ENCODE results near the gene FAM163B. TPM values are rescaled to one million over a fixed set of nuclear protein-coding genes. Genes with fewer than 3 reads are reported as not detected.
A peak's percentile ranks its signal among the peaks of the same experiment; 100 is the strongest.

Gene FAM163B
- total and polyA plus RNA-seq, 7 experiments from 2014 or later: not detected

DNA sequence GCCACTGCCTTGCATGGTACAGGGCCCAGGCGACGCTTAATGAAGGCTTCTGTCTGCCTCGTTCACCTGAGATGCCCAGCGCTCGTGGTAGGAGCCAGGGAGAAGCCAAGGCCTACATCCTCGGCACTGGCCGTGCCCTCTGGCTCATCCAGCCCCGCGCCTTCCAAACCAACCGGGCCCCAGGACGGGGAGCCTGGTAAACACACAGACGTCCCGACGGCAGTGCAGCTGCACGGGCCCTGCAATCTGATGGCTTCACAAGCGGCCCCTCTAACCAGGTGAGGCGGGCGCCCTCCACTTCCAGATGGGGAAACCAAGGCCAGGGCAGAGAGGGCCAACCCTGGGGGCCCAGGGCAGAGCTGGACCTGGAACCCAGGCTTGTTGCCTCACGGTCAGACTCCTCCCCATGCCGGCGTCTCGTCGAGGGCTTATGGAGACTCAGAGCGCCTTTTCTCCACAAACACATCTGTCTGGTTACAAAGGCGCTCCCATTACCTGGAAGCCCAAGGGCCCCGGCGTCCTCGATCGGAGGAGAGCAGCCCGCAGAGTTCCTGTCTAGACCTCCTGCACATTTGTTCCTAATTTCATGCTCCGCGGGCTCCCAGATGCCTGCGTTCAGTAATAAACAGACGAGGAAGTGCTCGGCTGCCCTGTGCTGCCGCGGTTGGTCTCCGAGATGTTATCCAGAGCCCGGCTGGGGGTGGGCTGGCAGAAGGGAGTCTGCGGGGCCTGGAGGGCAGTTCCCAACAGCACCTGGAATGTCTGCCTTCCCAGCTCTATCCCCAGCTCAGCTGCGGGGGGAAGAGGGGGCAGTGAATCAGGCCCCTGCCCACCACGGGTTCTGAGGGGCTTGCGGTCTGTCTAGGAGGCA is 23.5 kb downstream of the FAM163B start:
- Histone ChIP-seq H3K27me3 (ENCODE audit: control insufficient read depth in 2 of 2, insufficient read depth in 2 of 2, low read length in 2 of 2) (peaks cover 0 to 13% of the 10 kb centered on the region in 2 donors), H3K9me3 (ENCODE audit: control insufficient read depth in 2 of 3, low read length in 3 of 3) (no peaks in the 10 kb centered on the region), H3K4me3 (ENCODE audit: low read length) (no peak overlapping the region), H3K4me1 (ENCODE audit: control insufficient read depth in 2 of 2, insufficient read depth in 2 of 2, low read length in 2 of 2) (peaks cover 0 to 8% of the 10 kb centered on the region in 2 donors), H3K36me3 (ENCODE audit: control insufficient read depth in 2 of 3, insufficient read depth in 3 of 3, low read length in 3 of 3) (no peaks in the 10 kb centered on the region), H3K27ac (ENCODE audit: low read depth, low read length) (no peak overlapping the region)
- intact Hi-C loops (cut with micrococcal nuclease): no loop called here
- Mint-ChIP-seq H3K4me1 (peaks cover 0 to 10% (median 7%) of the 10 kb centered on the region in 7 donors), H3K4me3 (peak overlapping the region in 4 of 10 donors; percentile 15 to 54 (median 44)), H3K36me3 (peaks cover 0 to 4% (median 0%) of the 10 kb centered on the region in 5 donors), H3K9me3 (peaks cover 0 to 5% (median 0%) of the 10 kb centered on the region in 11 donors), H3K27ac (no peak overlapping the region), H3K27me3 (peaks cover 22 to 38% (median 31%) of the 10 kb centered on the region in 5 donors)
- DNase-seq (no peak), ATAC-seq (no peak)
- ChIA-PET POLR2A (no interaction called here), CTCF (no interaction called here)

DNA sequence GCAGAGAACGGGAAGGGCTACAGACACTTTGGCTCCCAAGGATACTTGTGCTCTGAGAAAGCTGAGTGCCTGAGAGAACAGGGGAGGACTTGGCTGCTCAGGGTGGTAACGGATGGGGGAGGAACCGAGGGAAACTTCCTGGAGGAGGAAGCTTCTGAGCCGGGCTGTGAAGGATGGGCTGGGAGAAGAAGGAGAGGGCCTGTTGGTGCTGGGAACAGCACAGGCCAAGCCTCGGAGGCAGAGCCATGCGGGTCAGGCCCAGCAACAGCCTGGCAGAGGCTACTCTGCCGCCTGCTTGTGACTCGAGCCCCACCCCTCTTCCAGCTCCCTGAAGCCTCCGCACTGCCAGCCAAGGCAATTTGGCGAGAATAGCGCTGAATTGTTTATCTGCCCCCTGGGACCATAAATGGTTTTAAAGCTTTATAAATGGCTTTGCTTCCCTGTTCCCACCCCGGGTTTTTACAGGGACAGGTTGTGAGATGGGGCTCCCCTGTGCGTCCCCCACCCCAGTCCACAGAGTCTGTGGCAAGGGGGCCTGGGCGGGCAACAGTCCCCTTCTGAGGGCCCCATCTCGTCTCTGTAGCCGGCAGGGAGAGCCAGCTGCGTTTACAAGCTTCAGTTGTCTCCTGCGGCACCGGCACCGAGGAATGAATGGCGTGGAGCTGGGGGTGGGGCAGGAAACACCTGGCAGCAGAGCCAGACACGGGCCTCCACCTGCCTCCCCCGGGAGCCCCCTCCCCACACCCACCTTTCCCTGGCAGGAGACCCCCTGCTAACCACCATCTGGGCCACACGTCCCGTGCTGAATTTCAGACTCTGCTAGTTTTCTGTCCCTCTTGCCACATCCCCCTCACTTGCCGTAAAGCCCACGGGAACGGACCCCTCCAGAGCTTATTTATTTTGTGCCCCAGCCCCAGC is 24.4 kb downstream of the FAM163B start:
- Histone ChIP-seq H3K27ac (ENCODE audit: low read depth, low read length) (no peak overlapping the region), H3K4me1 (ENCODE audit: control insufficient read depth in 2 of 2, insufficient read depth in 2 of 2, low read length in 2 of 2) (peaks cover 0 to 8% of the 10 kb centered on the region in 2 donors), H3K27me3 (ENCODE audit: control insufficient read depth in 2 of 2, insufficient read depth in 2 of 2, low read length in 2 of 2) (peaks cover 0 to 13% of the 10 kb centered on the region in 2 donors), H3K36me3 (ENCODE audit: control insufficient read depth in 2 of 3, insufficient read depth in 3 of 3, low read length in 3 of 3) (no peaks in the 10 kb centered on the region), H3K9me3 (ENCODE audit: control insufficient read depth in 2 of 3, low read length in 3 of 3) (no peaks in the 10 kb centered on the region), H3K4me3 (ENCODE audit: low read length) (no peak overlapping the region)
- peaks cover 26 to 47% (median 37%) of the 10 kb centered on the region in 5 donors for H3K27me3 Mint-ChIP-seq
- H3K4me3 Mint-ChIP-seq: peak overlapping the region in 5 of 10 donors; percentile 29 to 54 (median 40)
- no peak for ATAC-seq
- DNase-seq: peak in 1 of 9 donors; percentile 10
- peaks cover 0 to 4% (median 0%) of the 10 kb centered on the region in 5 donors for H3K36me3 Mint-ChIP-seq
- peak overlapping the region in 1 of 9 donors; percentile 9 for H3K27ac Mint-ChIP-seq
- POLR2A ChIA-PET: no interaction called here
- intact Hi-C loops (cut with micrococcal nuclease): no loop called here
- CTCF ChIA-PET: no interaction called here
- peaks cover 0 to 5% (median 0%) of the 10 kb centered on the region in 11 donors for H3K9me3 Mint-ChIP-seq
- peaks cover 0 to 10% (median 8%) of the 10 kb centered on the region in 7 donors for H3K4me1 Mint-ChIP-seq

DNA sequence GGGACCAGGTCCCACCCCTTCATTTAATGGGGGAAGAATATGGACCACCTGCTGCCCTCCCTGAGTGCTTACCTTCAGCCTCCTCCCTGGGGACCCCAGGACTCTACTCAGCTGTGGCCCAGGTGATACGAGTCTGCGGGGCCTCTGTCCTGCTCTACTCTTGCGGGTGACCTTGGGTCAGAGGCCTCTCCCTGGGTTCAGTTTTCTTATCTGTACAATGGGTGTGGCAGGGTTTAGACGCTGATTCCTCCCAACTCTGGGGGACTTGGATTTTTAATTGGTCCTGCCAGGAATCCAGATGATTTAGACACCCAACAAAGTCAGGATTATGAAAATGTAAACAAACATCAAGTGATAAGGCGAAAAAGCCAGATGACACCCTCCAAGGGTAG is 25.0 kb downstream of the FAM163B start:
- Mint-ChIP-seq H3K27ac (peak overlapping the region in 1 of 9 donors; percentile 19), H3K4me3 (peak overlapping the region in 3 of 10 donors; percentile 29 to 54 (median 30)), H3K27me3 (peaks cover 30 to 48% (median 37%) of the 10 kb centered on the region in 5 donors), H3K9me3 (peaks cover 0 to 5% (median 0%) of the 10 kb centered on the region in 11 donors), H3K36me3 (peaks cover 0 to 4% (median 0%) of the 10 kb centered on the region in 5 donors), H3K4me1 (peaks cover 0 to 10% (median 8%) of the 10 kb centered on the region in 7 donors)
- ChIA-PET CTCF (no interaction called here), POLR2A (no interaction called here)
- Histone ChIP-seq H3K4me1 (ENCODE audit: control insufficient read depth in 2 of 2, insufficient read depth in 2 of 2, low read length in 2 of 2) (peaks cover 0 to 8% of the 10 kb centered on the region in 2 donors), H3K27me3 (ENCODE audit: control insufficient read depth in 2 of 2, insufficient read depth in 2 of 2, low read length in 2 of 2) (peaks cover 0 to 13% of the 10 kb centered on the region in 2 donors), H3K27ac (ENCODE audit: low read depth, low read length) (no peak overlapping the region), H3K36me3 (ENCODE audit: control insufficient read depth in 2 of 3, insufficient read depth in 3 of 3, low read length in 3 of 3) (no peaks in the 10 kb centered on the region), H3K9me3 (ENCODE audit: control insufficient read depth in 2 of 3, low read length in 3 of 3) (no peaks in the 10 kb centered on the region), H3K4me3 (ENCODE audit: low read length) (no peak overlapping the region)
- no peak for DNase-seq
- intact Hi-C loops (cut with micrococcal nuclease): no loop called here
- no peak for ATAC-seq

DNA sequence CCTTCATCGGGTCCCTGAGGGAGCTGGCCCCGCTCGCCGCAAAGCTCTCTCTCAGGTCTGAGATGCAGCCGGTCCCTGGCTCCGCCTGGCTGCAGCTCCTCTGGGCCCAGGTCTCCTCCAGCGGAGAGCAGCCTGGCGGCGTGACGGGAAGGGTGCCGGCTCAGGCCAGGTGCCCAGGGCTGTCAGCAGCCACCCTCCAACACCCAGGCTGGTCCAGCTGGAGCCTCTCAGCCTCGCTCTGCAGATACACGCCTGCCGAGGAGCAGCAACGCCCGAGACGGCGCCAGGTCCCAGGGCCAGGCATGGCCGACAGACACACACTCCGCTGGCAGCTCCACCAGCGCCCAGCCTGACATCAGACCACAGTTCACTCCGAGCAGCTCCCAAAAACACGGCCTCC is 25.6 kb downstream of the FAM163B start:
- no peak for ATAC-seq
- no peak overlapping the region for H3K4me3 Mint-ChIP-seq
- peaks cover 0 to 4% (median 0%) of the 10 kb centered on the region in 11 donors for H3K9me3 Mint-ChIP-seq
- ChIA-PET CTCF (no interaction called here), POLR2A (no interaction called here)
- no peak for DNase-seq
- Histone ChIP-seq H3K36me3 (ENCODE audit: control insufficient read depth in 2 of 3, insufficient read depth in 3 of 3, low read length in 3 of 3) (no peaks in the 10 kb centered on the region), H3K27me3 (ENCODE audit: control insufficient read depth in 2 of 2, insufficient read depth in 2 of 2, low read length in 2 of 2) (peaks cover 0 to 13% of the 10 kb centered on the region in 2 donors), H3K4me3 (ENCODE audit: low read length) (no peak overlapping the region), H3K4me1 (ENCODE audit: control insufficient read depth in 2 of 2, insufficient read depth in 2 of 2, low read length in 2 of 2) (peaks cover 0 to 8% of the 10 kb centered on the region in 2 donors), H3K9me3 (ENCODE audit: control insufficient read depth in 2 of 3, low read length in 3 of 3) (no peaks in the 10 kb centered on the region), H3K27ac (ENCODE audit: low read depth, low read length) (no peak overlapping the region)
- peaks cover 0 to 10% (median 8%) of the 10 kb centered on the region in 7 donors for H3K4me1 Mint-ChIP-seq
- H3K27ac Mint-ChIP-seq: no peak overlapping the region
- intact Hi-C loops (cut with micrococcal nuclease): no loop called here
- H3K36me3 Mint-ChIP-seq: peaks cover 0 to 4% (median 0%) of the 10 kb centered on the region in 5 donors
- peaks cover 30 to 48% (median 37%) of the 10 kb centered on the region in 5 donors for H3K27me3 Mint-ChIP-seq

DNA sequence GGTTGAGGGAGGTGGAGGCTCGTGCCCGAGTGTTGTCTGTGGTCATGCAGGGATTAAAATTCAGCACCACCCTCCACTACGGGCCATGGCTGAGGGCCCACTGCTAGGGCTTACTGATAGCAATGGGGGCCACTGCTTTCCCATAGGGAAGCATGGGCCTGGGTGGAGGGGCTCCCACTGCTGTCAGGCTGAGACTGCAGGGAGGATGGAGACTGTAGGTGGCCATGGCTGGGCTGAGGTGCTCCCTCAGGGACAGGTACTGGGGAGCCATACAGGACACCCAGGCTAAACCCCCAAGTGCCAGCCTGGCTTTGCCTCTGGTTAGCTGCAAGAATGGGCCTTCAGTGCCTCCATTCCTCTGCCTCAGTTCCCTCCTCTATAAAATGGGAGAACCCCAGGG is 26.1 kb downstream of the FAM163B start:
- intact Hi-C loops (cut with micrococcal nuclease): no loop called here
- peaks cover 33 to 51% (median 41%) of the 10 kb centered on the region in 5 donors for H3K27me3 Mint-ChIP-seq
- peaks cover 0 to 13% of the 10 kb centered on the region in 2 donors for H3K27me3 ChIP-seq (ENCODE audit: control insufficient read depth in 2 of 2, insufficient read depth in 2 of 2, low read length in 2 of 2)

DNA sequence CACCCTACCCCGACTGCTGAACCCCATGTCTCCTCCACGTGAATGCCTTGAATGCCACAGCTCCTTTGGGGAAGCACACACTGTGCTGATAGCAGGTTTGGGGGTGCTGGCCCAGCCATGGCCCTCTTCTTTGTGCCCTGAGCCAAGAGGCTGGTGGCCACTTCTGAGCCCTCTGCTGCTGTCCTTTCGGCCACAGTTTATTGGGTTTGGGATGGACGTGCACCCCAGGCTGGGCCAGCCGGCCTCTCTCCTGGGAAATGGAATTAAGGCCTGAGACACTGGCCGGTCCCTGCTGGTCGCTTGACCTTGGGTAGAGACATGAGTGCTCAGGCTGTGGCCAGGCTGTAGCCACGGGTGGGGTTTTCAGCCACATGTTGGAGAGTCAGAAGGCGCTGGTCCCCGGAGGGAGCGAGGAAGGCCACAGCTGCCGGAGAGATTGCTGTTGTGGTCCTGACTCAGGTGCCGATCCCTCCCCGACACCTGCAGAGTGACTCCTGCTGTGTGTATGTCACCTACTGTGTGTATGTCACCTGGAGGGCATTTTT is 26.6 kb downstream of the FAM163B start:
- H3K9me3 Mint-ChIP-seq: no peaks in the 10 kb centered on the region
- Histone ChIP-seq H3K4me3 (ENCODE audit: low read length) (no peak overlapping the region), H3K27me3 (ENCODE audit: control insufficient read depth in 2 of 2, insufficient read depth in 2 of 2, low read length in 2 of 2) (peaks cover 0 to 13% of the 10 kb centered on the region in 2 donors), H3K36me3 (ENCODE audit: control insufficient read depth in 2 of 3, insufficient read depth in 3 of 3, low read length in 3 of 3) (no peaks in the 10 kb centered on the region), H3K27ac (ENCODE audit: low read depth, low read length) (no peak overlapping the region), H3K4me1 (ENCODE audit: control insufficient read depth in 2 of 2, insufficient read depth in 2 of 2, low read length in 2 of 2) (peaks cover 0 to 8% of the 10 kb centered on the region in 2 donors), H3K9me3 (ENCODE audit: control insufficient read depth in 2 of 3, low read length in 3 of 3) (no peaks in the 10 kb centered on the region)
- DNase-seq (no peak), ATAC-seq (no peak)
- peaks cover 0 to 4% (median 0%) of the 10 kb centered on the region in 5 donors for H3K36me3 Mint-ChIP-seq
- no peak overlapping the region for H3K4me3 Mint-ChIP-seq
- H3K4me1 Mint-ChIP-seq: peaks cover 0 to 10% (median 8%) of the 10 kb centered on the region in 7 donors
- POLR2A ChIA-PET: no interaction called here
- H3K27me3 Mint-ChIP-seq: peaks cover 34 to 54% (median 47%) of the 10 kb centered on the region in 5 donors
- CTCF ChIA-PET: no interaction called here
- intact Hi-C loops (cut with micrococcal nuclease): no loop called here
- H3K27ac Mint-ChIP-seq: no peak overlapping the region

More for the DNA sequence above, 26.1 kb downstream of the FAM163B start:
- ChIA-PET POLR2A (no interaction called here), CTCF (no interaction called here)
- Histone ChIP-seq H3K4me3 (ENCODE audit: low read length) (no peak overlapping the region), H3K36me3 (ENCODE audit: control insufficient read depth in 2 of 3, insufficient read depth in 3 of 3, low read length in 3 of 3) (no peaks in the 10 kb centered on the region), H3K9me3 (ENCODE audit: control insufficient read depth in 2 of 3, low read length in 3 of 3) (no peaks in the 10 kb centered on the region), H3K4me1 (ENCODE audit: control insufficient read depth in 2 of 2, insufficient read depth in 2 of 2, low read length in 2 of 2) (peaks cover 0 to 8% of the 10 kb centered on the region in 2 donors), H3K27ac (ENCODE audit: low read depth, low read length) (no peak overlapping the region)
- ATAC-seq (no peak), DNase-seq (no peak)
- Mint-ChIP-seq H3K9me3 (no peaks in the 10 kb centered on the region), H3K4me1 (peaks cover 0 to 10% (median 8%) of the 10 kb centered on the region in 7 donors), H3K4me3 (no peak overlapping the region), H3K36me3 (peaks cover 0 to 4% (median 0%) of the 10 kb centered on the region in 5 donors), H3K27ac (no peak overlapping the region)
